Erythroblast (primary cell): ENCODE data around the gene VSIG10L2.

Source experiments
- DNase-seq, 2 experiments: peaks; one replicate each; lab custom pipeline; 2025; lab: John Stamatoyannopoulos, UW
- GATA1 ChIP-seq: IDR thresholded peaks from 2 replicates; pipeline ENCODE4 v1.6.1; 2011; ENCODE audit warnings: low read depth, mild to moderate bottlenecking, control low read depth, low read length, moderate library complexity
- POLR2A ChIP-seq: IDR thresholded peaks from 2 replicates; pipeline ENCODE4 v1.6.1; 2011; ENCODE audit warnings: mild to moderate bottlenecking, low read length

Gene VSIG10L2

DNA sequence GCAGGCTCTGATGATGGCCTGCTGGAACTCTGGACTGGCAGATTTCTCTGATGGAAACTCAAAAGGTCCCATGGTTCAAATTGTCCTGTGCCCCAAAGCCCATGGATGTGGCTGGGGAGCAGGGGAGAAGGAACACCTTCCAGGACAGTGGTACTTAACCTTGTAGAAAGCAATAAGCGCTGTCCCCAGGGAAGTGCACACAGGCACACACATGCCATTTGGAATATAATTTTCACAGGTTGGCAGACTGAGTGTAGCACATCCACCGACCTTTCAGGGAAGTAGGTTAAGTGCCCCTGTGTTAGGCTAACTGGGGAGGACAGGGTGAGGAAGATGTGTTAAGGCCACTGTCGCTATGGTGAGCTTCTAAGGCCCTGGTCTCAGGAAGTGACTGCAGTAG lies 23.7 kb upstream of the VSIG10L2 start:
- no peak for DNase-seq
- no peak for TF ChIP-seq POLR2A
- TF ChIP-seq GATA1, result no peak

DNA sequence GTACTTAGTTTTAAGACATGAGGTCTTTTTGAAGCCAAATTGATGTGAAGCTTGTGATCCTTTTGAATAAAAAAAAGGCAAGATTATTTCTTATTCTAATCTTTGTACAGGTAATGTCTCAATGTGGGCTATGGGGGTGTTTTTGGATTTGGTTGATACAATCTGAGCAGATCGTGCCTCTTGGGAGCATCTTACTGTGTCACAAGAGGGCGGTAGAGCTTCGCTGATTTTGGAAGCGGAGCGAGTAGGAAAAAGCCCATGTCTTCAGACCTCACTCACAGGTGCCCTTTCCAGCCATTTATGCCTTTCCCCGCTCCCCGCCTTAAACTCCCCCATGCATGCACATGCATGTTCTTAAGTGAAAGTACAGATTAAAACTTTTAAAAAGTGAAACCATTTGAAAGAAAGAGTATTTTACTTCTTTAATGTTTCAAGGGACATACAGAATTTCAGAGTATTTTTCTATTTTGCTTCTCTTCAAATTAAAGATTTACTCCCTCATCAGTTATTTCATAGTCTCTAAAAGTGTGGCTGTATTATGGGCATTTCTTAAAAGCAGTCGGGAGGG lies 22.7 kb upstream of the VSIG10L2 start:
- TF ChIP-seq GATA1, result no peak
- TF ChIP-seq POLR2A, result no peak
- peak; percentile 62 to 80 for DNase-seq

DNA sequence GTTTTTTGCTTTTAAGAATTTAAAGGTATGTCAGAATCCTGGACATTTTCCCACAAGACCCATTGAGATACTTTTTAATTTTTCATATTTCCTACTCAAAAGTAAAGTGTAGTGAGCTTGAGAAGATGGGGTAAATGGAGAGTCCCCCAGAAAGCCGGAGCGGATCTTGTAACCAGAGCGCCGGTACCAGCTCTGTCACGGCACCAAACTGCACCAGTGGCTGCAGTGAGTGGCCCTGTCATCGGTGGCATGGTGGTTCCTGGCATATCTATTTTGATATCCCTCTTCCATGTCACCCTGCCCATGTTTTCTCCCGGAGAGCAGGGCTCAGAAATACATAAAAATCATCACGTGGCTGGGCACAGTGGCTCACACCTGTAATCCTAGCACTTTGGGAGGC lies 22.2 kb upstream of the VSIG10L2 start:
- DNase-seq, result no peak
- TF ChIP-seq POLR2A (no peak), GATA1 (no peak)

DNA sequence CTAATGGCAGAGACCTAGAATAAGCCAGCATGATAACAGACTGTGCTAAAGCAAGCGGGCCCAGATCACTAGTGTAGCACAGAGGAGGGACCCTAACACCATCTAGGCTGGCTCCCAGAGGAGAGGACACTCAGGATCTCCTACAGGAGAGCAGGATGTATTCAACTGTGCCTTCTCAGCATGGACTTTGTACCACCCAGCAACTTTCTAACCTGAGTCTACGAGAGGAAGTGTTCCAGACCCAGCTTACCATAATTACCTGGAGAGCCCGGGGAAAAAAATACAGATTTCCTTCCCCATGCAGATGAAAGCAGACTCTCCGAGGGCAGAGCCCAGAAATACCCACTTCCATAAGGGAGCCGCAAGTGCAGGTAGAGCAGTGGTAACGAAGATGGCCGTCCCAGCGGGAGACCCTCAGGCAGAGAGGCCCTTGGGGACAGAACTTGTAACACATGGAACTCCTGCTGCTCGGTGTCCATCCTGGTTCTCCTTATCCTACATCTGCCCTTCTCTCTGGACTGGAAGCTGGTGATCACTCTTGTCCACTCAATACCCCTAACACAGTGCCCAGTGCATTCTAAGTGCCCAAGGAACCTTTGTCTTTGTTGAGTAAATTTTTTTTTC lies 21.3 kb upstream of the VSIG10L2 start:
- TF ChIP-seq GATA1 (no peak), POLR2A (no peak)
- DNase-seq, result no peak

DNA sequence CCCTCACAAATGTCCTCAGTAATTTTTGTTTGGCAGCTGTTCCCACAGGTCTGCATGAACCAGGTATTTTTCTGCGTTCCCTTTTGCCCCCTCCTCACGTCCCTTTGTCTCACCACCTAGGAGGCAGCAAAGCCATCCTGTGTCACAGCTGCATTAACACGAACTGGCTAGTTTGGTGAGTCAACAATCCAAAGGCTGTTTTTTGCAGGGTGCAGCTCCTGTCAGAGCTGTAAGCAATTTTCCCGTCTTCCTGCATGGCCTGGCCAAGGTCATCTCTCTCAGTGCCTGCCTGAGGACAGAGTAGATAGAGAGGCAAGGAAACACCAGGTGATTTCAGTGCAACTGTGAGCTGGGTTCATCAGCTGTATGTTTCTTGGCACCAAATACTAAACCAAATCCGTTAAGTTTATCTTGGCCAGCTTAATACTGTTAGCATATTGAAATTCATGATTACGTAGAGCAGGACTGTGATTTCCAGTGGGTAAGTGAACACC lies 20.6 kb upstream of the VSIG10L2 start:
- TF ChIP-seq POLR2A (no peak), GATA1 (no peak)
- no peak for DNase-seq

DNA sequence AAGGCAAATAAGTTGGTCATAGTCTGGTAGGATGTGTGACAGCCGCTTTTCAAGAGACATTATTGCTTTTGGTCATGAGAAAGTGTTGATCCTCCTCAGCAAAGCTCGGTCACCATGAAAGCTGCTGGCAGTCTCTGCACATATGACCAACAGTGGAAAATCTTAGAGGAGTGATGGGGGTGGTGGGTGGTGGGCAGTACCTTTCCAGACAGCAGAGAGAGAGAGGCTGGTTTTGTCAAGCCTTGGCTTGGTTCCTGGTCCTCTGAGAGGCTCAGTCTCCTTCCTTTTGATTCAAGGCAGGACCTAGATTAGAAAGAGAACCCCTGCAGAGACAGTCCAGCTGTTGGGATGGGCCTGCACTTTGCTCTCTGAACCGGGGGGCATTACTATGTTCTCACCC lies 20.0 kb upstream of the VSIG10L2 start:
- no peak for DNase-seq
- no peak for TF ChIP-seq GATA1
- no peak for TF ChIP-seq POLR2A

DNA sequence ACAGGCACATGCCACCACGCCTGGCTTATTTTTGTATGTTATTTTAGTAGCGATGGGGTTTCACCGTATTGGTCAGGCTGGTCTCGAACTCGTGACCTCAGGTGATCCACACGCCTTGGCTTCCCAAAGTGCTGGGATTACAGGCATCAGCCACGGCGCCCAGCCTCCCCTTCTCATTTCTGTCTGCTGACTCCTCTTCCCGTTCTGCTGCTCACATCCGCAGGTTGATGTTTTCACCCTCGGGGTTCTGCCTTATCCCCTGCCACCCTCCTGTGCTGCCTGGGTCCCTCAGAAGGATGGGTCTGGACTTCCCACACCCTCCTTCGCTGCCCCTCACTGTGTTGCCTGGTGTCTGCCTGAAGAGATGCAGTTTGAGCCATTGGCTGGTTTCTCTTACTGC lies 19.2 kb upstream of the VSIG10L2 start:
- DNase-seq, result no peak
- no peak for TF ChIP-seq GATA1
- TF ChIP-seq POLR2A, result no peak

DNA sequence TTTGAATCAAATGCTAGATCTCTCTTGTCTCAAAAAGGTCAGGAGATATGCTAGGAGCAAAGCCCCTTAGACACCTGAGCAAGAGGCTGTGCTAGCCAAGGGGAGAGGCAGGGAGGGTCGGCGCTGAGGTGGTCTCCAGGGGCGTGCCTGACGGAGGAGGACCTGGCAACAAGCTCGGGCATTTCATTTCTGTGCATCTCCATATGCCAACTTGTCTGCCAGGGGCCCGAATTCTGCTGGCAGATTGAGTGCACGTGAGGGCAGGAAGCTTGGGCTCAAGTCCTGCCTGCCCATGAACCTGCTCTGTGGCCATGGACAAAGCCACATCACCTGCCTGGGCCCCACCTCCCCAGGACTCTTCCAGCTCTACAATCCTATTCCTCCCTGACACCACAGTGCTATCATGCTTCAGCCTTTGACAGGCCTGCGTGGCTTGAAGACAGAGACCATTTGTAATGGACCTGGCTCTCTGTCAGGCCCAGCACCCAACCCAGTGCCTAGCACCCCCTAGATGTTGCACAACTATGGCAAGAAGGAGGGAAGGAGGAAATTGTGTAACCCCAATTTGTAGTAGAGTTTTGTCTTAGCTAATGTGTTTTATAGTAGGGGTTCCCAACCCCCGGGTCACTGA lies 16.3 kb upstream of the VSIG10L2 start:
- DNase-seq, result no peak
- TF ChIP-seq POLR2A (no peak), GATA1 (no peak)

DNA sequence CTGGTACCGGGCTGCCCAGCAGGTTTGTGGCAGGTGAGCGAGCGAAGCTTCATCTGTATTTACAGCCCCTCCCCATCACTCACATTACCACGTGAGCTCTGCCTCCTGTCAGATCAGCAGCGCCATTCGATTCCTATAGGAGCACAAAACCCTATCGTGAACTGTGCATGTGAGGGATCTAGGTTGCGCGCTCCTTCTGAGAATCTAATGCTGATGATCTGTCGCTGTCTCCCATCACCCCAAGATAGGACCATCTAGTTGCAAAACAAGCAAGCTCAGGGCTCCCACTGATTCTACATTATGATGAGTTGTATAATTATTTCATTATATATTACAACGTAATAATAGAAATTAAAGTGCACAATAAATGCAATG lies 15.8 kb upstream of the VSIG10L2 start:
- no peak for TF ChIP-seq GATA1
- no peak for TF ChIP-seq POLR2A
- no peak for DNase-seq

DNA sequence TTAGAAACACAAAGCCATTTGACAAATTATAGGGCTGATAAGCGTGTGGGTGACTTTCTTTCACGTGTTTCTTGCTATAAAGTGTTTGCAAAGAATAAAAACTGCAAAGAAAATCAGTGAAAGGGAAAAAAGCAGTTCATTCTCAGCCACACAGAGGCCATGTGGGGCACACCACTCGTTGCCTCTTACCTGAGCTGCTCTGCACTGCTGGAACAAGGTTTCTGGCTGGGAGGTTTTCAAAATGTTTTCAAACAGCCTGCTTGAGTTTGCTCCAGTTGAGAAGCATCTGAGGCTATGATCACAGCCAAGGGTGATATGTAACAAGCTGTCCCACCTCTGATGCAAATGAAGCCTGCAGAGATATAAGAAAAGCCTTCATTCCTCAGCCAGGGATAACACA lies 14.7 kb upstream of the VSIG10L2 start:
- no peak for DNase-seq
- no peak for TF ChIP-seq POLR2A
- TF ChIP-seq GATA1, result no peak

DNA sequence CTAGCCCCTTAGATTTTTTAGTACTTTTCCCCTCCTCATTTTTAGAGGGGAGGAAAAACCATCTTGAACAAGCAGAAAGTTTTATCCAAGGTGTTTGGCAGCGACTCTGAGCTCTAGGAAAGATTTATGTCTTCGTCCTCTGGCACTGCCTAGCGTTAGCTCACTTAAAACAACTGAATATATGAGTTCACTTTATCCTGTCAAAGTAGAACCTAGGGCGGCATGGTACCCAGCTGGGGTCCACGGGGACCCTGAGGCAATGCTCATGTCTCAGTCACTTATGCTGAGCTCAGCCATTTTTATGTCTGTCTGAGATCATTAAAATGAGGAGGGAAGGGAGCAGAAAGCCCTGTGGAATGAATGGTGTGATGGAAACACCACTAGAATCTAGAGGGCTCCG lies 14.2 kb upstream of the VSIG10L2 start:
- TF ChIP-seq GATA1, result no peak
- no peak for TF ChIP-seq POLR2A
- DNase-seq, result no peak

DNA sequence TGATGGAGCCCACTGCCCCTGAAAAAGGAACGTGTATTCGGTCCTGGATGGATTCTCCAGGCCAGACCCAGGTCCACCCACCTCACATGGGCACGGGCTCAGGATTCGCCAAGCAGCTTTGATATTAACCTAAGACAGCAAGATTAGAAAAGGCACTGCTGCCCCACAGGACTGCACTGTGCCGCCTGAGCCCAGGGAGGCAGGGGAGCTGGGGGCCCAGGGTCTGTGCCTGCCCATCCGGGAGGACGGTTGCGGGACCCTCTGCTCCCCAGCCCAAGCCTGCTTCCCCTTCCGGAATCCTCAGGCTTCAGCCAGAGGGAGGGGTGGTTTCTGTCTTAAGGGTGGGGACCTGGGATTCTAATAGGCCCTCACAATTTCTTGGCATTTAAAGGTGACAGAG lies 13.5 kb upstream of the VSIG10L2 start:
- no peak for DNase-seq
- TF ChIP-seq GATA1 (no peak), POLR2A (no peak)

DNA sequence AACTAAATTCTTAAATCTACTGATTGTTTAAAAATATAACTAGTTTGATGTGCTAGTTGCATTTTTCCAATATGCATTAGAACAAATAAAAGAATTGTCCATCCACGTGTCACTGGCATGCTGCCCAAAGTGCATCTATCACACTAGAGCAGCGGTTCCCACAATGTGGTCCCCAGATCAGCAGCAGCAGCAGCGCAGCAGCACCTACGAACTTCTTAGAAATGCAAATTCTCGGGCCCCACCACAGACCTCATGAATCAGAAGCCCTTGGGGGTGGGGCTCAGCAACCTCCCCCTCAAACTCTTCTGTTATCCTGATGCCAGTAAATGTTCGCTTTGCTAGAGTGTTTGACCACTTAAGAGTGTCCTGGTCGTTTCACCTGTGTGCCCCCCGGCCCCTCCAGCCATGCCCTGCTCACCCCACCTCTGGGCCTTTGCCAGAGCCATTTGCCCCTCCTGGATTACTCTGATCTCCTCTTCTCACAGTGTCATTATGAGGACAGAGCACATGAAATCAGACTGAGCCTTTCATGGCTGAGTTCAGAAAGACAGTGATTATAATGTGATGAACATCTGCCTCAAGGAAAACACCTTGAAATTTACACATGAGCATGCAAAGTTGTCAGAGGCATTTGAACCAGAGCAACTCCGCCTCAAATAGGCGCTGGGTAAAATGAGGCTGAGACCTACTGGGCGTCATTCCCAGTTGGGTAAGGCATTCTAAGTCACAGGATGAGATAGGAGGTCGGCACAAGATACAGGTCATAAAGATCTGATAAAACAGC lies 12.6 kb upstream of the VSIG10L2 start:
- TF ChIP-seq POLR2A (no peak), GATA1 (no peak)
- no peak for DNase-seq

DNA sequence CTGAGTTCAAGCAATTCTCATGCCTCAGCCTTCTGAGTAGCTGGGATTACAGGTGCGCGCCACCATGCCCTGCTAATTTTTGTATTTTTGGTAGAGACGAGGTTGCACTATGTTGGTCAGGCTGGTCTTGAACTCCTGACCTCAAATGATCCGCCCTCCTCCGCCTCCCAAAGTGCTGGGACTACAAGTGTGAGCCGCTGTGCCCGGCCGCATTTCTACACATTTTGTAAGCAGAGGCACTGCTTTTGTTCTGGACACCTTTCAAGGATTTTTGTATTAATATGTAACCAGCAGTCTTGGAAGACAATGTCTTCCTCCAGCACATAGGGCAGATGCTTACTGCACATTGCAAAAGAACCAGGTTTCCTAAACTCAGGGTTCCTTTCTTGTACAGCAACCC lies 11.4 kb upstream of the VSIG10L2 start:
- no peak for DNase-seq

DNA sequence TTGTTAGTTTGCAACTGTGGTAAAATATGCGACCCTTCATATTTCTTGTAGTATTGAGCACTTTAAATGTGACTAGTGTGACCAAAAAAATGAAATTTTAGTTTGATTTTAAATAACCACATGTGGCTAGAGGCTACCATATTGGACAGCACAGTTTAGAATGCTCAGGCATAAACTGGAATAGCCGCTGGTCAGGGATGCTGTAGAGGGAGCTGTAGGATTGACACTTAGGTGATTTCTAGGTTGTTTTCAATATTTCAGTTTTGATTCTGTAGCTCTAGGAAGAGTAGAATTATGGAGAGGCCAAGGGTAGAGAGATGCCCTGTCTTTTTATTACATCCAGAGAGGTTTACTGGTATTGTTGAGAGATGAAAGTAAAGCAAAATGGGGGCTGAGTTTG lies 10.8 kb upstream of the VSIG10L2 start:
- no peak for TF ChIP-seq GATA1
- no peak for TF ChIP-seq POLR2A
- DNase-seq, result no peak

More for the DNA sequence above, 11.4 kb upstream of the VSIG10L2 start:
- TF ChIP-seq GATA1 (no peak), POLR2A (no peak)
